Left renal pelvis (tissue), 4 donors: ENCODE results near the gene FASN. TPM values are rescaled to one million over a fixed set of nuclear protein-coding genes. Genes with fewer than 3 reads are reported as not detected.

ENCODE experiments used
- DNase-seq, 4 donors: peaks; one replicate each; pipeline ENCODE4 v3.0.0-alpha.2; 2013; ENCODE audit warnings: low read depth in 4 of 4, low spot score in 3 of 4
- polyA plus RNA-seq, 4 donors: library from polyadenylated mRNA; unstranded; fragments of 120-200 nt; gene quantifications; one replicate each; pipeline ENCODE4 v1.2.1, GENCODE V29; 2013; ENCODE audit not compliant: insufficient read length in 4 of 4

The FASN gene
- polyA plus RNA-seq, 4 donors: 30.3 to 56.9 (median 38.0) TPM

DNA sequence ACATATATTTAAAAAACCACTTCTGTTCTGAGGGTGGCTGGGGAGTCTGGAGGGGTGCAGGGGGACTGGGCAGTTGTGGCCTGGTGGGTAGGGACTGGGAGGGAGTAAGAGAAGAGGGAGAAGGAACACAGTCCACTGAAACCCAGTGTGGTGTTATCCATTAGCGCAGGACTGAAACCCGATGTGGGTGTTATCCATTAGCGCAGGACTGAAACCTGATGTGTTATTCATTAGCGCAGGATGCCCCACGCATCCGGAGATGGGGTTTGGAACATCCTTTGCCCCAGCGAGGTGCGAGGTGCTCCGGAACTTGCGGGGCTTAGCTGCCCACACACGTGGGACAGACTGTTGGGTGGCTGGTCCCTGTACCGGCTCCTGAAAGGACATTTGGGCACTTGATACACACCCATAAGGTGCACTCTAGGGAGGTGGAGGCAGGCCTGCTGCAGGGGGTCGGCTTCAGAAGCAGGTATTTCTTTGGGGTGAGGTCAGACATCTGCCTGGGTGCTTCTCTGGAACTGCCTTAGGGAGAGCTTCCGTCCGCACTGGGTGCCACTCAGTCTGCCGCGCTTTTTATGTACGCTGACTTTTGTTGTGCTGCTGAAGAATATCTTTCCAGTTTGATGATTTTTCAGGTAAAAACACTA lies 20.3 kb upstream of the FASN start:
- DNase-seq: no peak

DNA sequence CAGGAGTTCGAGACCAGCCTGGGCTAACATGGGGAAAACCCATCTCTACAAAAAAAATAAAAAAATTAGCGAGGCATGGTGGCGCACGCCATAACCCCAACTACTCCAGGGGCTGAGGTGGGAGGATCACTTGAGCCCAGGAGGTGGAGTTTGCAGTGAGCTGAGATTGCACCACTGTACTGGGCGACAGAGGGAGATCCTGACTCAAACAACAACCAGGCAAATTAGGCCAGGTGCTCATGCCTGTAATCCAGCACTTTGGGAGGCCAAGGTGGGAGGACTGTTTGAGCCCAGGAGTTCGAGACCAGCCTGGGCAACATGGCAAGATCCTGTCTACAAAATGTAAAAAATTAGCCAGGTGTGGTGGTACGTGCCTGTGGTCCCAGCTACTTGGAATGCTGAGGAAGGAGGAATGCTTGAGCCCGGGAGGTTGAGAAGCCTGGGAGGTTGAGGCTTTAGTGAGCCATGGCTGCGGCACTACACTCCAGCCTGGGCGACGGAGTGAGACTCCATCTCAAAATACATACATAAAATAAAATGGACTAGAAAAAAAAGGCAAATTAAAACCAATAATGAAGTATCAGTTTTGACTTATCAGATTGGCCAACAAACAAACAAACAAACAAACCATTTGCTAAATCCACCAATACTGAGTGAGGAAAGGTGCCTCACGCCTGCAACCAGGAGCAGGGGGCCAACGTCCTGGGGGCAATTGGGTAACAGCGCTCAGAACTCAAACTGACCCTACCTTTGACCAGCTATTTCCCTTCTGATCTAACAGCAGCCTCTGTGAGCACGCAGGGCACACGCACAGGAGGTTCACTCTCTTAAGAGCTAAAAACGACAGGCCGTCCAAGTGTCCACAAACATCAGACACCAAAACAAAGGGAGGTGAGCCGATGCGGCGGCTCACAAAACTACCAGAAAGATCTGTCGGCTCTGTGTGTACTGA lies 19.4 kb upstream of the FASN start:
- DNase-seq: no peak

DNA sequence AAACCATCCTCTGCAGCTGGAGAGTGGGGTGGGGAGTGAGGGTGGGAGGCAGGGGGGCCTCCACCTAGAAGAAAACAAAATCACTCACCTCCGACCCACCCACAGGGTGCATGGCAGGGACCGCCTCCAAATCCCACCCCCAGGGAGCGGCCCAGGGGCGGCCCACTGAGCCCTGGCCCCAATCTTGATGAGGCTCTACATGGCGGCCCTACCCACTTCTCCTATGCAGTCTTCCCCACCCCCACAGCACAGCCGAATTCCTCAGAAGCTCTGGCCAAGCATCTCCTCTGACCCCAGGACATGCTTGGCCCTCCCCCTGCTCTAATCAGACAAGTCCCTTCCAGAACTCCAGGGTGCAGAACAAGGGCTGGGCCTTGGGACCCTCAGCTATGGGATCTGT lies 18.2 kb upstream of the FASN start:
- no peak for DNase-seq

DNA sequence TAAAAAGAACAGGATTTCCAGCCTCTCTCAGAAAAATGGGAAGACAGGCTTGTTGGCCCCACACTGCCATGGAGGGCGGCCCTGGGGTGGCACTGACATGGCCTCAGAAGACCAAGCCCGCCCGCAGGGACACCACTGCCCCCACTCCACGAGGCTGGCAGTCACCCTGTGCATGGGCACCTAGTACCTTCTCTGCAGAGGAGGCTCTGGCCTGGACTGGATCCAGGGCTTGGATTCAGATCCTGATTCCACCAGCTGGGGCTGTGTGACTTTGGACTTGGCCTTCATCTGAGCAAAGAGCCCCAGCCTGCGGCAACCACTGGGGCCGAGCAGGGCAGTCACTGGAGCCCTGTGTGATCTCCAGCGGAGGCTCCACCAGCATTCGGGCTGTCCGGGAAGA lies 16.8 kb upstream of the FASN start:
- DNase-seq: no peak

DNA sequence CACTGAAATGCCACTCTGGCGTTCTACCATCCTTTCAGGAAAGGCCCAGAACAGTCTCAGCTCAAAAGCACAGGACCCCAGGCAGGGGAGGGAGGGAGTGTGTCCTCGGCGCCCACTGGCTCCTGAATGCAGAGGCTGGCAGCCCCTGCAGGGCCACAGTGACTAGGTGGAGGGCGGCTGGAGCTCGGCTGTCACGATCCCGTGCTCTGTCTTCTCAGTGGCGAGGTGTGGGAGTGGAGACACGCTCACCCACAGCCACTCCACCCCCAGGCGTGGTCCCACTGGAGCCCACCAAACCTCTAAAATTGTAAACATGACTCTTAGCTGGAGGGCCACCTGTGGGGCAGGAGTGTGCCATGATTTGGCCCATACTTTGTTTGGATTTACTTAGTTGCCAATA lies 16.4 kb upstream of the FASN start:
- no peak for DNase-seq

DNA sequence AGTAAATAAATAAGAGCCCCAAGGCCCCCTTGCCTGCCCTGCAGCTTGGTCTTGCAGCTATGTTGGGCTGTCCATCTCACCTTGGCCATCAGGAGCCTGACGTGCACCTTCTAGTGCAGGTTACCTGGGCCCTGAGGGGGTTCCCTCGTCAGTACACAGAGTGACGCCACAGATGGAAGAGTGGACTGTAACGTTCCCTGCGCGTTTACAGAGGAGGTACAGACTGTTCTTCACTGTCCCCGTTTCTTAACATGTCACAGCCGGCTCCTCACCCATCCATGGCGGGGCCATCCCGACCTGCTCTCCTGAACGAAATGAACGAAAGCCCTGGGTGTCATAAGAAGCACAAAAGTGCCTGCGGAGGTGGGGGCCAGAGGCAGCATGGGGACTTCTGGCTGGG lies 15.9 kb upstream of the FASN start:
- DNase-seq: no peak

DNA sequence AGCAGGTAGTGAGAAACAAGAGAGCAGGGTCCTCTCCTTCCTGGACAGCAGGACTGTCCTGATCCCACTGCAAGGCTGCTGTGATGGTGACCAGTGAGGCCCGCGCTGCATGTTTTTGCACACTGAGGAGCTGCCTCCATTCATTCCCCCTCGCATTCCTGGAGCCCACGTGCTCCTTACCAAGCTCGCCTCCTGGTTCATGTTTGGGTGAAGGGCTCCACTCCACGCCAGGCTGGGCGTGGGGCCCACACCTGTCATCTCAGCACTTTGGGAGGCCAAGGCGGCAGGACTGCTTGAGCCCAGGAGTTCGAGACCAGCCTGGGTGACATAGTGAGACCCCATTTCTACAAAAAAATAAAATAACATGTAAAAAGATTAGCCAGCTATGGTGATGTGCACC lies 15.4 kb upstream of the FASN start:
- DNase-seq: no peak

DNA sequence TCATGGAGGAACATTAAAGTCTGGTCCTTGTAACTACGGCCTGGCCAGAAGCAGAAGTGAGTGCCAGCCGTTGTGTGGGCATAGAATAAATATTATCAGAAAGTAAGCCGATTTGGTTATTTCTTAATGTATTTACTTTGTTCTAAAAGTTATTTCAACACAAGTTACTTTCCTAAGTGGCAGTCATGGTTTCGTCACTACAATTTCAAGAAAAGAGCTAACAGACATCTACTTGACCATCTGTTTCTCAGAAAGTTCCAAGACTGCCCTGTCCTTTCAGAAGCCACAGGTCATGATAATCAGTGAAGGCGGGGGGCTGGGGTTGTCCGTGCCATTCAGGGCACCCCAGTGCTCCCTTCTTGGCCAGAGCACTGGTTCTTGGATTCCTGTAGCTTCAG lies 14.9 kb upstream of the FASN start:
- DNase-seq: no peak

DNA sequence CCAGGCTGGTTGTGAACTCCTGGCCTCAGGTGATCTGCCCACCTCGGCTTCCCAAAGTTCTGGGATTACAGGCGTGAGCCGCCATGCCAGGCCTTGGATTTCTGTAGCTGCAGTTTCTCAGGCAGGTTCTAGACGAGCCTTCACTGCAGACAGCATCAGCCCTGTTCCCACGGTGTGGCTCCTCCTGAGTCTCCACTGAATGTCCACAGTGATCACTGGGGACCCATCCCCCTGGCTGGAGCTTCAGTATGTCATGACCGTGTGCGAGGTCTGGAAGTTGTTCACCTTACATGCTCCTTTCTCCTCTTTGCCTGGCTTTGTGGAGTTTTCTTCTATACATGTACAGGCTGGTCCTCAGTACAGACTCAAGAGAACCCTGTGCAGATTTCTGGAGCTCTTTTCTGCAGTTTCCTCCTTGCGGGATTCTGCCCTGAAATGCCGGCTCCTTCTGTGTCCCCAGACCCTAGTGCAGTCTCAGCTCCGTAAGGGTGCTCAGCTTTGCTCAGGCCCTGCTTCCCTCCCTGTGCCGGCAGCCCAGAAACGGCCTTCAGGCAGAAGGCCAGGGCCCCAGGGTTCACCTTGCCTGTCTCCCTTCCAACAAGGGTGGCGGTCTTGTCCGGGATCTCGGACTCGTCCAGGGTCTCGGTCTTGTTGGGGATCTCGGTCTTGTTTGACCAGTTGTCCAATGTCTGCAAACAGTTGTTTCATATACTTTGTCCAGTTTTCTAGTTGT lies 14.3 kb upstream of the FASN start:
- DNase-seq: no peak

DNA sequence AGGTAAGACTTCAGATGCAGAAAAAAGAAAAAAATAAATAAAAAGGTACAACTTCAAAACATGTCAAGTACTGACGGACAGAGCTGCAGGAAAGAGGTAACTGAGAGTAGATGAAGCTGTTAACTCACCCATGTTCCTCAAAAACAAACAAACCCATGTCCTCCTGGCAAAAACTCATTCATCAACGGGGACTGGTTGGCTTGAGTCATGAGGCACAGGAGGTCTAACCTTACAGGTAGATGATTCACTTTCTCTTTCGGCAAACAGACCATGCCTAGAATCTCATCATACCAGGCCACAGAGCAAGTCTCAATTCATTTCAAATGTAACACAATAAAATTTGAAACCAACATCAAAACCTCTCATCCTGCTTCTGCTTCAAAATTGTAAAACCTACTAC lies 12.3 kb upstream of the FASN start:
- DNase-seq: no peak

DNA sequence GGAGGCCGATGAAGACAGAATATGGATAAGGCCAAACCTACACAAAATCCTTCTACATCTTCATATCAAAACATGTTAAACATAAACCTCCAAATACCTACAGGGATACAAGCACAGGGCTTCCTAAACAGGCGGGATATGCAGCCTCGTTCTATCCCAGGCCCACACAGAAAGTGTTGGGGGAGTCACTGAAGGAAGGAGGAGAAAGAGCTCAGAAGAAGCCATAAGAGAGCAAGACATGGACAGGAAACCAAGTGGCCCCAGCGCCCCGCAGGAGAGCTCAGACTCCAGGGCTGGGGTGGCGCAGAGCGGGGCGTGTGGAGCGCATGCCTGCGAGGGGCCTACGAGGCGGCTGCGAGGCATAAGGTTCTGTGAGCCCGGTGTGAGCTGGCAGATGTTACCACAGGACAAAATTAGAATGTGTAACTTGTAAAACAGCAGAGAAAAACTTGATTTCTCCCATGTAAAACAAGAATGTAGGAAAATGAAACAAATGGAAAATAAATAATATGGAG lies 11.0 kb upstream of the FASN start:
- DNase-seq: no peak

DNA sequence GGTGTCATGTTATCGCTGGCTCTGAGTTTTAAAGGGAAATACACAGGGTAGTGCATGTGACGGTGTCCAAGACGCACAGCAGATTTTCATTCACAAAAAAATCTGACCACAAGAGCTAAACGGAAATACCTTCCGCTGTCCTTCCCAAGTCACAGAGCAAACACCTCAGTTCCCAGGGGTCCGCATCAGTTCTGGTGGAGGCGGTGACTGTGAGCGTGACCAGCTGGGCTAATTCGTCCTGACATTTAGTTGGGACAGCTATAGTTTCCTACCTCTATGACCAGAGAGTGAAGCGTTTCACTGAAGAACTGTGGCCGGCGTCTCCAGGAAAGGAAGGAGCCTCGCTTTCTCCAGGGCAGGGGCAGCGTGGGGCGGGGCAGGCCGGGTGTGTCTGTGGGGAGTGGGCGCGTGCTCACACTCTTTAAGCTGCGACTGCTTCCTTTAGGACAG lies 10.5 kb upstream of the FASN start:
- DNase-seq: no peak

DNA sequence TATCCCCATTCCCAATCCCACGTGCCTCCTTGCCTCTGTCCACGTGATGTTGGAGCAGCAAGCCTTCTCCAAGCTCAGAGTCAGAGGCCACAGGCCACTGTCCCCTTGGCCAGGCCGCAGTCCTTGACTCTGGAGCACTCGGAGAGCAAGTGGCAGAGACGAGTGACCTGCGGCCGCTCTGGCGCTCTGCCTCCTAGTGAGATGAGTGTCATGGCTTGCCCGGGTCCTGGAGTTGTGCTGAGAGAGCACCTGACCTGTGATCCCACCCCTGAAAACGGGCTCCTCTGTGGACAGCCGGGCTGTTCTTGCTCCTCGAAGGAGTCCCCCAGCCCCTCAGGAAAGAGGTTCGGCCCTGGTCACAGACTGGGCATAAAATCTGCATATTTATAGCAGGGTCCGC lies 10.0 kb upstream of the FASN start:
- no peak for DNase-seq

DNA sequence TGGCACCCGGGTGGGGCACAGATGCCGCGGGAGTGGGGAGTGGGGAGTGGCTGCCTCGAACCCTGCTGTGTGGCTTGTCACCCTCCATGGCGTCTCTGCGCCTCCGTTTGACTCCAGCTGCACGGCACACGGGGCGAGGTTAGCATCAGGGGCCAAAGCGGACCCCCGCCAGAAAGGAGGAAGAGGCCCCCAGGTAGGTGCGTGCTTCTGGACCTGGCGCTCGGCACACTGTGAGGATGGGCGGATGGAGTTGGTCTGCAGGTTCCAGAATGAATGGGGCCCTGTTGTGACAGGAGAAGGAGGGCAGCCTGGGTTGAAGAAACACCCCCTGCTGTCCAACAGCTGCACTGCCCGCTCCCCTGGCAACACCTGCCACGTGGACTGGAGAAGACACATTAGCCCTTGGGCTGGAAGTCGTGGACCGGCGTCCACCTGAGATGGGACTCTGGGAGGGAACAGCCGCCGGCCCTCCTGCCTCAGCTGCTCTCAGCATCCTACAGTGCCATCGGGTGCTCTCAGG lies 9.4 kb upstream of the FASN start:
- no peak for DNase-seq

DNA sequence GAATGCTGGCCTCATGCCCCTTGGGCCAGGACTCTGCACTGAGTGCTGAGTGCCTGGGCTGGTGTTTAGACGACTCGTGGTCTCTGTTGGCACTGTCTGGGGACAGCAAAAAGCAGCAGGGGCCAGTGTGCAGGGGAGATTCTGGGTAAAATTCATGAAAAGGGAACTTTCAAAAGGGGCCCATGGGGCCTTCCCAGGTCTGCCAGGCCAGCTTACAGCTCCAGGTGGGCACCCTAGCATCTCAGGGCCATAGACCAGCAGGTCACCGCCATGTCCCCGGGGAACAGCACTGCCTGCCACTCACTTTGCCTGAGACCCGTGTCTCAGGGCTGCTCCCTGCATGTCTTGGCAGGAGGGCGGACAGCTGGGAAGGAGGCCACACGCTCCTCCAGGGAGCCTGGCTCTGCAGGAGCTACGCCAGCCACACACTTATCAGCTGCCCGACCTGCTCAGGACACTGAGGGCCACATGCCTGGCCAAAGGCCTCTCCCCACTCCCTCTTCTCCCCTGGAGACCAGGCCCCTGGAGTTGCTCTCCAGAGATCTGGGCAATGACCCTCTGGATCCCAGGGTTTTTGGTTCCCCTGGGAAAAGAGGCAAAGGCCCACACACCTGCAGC lies 8.8 kb upstream of the FASN start:
- DNase-seq: no peak

DNA sequence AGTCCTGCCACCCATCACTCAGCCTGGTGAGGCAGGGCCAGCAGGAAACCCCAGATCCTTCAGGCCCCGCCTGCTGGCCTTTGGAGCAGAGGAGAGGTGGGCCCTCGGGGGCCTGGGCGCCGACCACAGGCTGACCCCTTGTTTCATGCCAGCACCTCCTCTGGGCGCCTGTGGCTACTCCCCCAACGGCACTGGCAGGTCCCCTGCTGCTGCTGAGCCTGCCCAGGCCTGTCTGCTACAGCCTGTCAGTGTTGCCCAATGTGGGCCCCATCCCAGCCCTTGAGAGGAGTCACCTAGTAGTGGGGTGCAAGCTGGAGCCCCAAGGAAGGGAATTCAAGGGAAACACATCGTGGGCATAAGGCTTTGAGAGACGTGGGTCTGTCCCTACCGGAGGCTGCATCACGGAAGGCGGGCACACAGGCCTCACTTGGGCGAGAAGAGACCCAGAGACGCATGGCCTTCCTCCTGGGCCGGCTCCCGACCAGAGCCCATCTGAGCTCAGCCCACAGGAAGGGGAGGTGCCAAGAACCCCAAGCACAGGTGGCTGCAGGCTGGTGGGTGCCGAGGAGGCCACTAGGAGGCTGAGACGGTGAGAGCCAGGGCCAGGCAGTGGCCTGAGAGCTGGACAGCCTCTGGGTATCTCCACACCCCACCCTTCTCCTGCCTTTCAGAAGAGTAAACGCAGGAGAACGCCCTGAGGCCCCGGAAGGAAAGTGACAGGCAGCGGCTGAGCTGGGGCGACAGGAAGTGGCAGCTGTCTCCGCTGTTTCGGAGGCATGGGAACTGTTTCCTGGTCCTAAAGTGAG lies 8.0 kb upstream of the FASN start:
- DNase-seq: no peak

DNA sequence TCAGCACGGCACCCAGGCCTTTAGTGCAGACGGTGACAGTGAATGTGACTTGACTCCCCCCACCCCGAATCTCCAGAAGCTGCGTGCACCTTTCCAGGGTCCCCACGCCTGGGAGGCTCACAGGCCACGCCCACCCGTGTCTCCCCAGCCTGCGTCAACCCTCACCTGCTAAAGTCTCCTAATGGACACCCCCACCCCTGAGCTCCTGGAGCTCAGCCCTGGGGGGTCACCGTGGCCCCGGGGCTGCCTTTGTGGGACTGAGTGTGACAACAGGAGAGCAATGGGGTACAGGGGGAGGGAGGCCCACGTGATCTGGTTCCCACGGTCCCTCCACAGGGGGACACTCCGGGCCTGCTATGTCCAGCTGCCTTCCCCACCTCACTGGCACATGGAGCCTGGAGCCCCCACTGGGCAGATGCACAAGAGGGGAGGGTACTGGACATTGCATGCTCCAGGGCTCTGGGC lies 7.4 kb upstream of the FASN start:
- DNase-seq: no peak

DNA sequence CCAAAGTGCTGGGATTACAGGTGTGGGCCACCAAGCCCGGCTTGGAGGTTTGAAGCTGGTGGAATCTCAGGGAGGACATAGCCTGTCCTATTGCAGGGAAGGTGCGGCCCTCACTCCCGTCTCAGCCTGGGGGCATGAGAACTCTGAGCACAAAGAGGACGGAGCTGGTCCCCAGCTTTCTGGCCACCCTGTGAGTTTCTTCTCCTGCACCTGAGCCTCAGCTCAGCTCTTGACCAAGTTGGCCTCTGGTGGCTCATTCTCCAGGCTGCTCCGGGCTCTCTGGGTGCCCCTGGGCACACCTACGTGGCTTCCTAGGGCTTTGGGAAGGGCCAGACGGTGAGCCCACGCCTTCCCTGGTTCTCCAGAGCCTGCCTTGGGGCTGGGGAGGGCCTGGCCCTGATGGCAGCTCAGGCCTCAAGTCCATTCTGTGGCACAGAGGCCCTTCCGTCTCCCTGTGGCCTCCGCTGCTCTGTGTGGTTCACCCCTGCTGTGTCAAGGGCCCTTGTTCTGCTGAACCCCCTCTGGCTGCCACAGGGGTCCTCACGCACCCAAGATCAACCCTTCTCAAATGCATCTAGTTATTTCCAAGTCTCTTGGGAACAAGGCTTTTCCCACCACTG lies 6.9 kb upstream of the FASN start:
- no peak for DNase-seq
